ENCODE data around the gene NCOA3.

DNA sequence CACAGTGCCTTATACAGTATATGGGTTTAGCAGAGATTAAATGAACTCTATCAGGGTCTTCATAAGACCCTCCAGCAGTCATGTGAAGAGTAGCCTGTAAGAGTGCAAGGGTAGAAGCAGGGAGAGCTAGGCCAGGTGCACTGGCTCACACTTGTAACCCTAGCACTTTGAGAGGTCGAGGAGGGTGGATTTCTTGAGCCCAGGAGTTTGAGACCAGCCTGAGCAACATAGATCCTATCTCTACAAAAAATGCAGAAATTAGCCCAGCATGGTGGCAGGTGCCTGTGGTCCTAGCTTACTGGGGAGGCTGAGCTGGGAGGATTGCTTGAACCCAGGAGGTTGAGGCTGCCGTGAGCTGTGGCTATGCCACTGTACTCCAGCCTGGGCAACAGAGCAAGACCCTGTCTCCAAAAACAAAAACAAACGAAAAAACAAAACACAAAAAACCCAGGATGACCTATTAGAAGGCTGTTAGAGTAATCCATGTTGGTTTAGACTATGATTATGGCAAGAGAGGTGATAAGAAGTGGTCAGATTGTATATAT, 31.9 kb downstream of the NCOA3 start:
- TF ChIP-seq, protein P1, sequence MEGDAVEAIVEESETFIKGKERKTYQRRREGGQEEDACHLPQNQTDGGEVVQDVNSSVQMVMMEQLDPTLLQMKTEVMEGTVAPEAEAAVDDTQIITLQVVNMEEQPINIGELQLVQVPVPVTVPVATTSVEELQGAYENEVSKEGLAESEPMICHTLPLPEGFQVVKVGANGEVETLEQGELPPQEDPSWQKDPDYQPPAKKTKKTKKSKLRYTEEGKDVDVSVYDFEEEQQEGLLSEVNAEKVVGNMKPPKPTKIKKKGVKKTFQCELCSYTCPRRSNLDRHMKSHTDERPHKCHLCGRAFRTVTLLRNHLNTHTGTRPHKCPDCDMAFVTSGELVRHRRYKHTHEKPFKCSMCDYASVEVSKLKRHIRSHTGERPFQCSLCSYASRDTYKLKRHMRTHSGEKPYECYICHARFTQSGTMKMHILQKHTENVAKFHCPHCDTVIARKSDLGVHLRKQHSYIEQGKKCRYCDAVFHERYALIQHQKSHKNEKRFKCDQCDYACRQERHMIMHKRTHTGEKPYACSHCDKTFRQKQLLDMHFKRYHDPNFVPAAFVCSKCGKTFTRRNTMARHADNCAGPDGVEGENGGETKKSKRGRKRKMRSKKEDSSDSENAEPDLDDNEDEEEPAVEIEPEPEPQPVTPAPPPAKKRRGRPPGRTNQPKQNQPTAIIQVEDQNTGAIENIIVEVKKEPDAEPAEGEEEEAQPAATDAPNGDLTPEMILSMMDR (IDR thresholded peaks at IDR 0.05) = no peak
- TF ChIP-seq POLR2A (IDR thresholded peaks at IDR 0.05) = no peak

Measured in adrenal gland (tissue), 5 donors.